ENCODE measurements around the gene TBX10.
"Not testable (repeated sequence)": the region's sequence is repeated elsewhere in the genome, so short reads cannot be mapped to it uniquely, and the experiment has no call there.

DNA sequence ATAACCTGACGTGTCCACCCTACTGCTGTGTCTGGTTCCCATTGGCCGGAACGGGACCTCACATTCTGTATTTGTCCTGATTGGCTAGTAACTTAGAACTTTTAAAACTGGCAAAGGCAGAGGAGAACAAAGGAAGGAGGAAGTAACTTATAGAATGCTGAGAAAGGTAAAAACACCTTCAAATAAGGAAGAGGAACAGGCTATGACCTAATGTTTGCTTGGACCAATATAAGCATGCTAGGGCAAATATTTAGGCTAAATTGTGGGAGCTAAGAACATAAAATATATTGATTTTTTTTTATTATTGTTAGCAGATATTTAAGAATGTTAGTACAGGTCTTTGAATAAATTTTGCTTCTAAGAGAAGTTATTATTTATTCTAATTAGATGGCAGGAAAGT lies 2.1 kb downstream of the TBX10 start:
- TF ChIP-seq, protein P1, sequence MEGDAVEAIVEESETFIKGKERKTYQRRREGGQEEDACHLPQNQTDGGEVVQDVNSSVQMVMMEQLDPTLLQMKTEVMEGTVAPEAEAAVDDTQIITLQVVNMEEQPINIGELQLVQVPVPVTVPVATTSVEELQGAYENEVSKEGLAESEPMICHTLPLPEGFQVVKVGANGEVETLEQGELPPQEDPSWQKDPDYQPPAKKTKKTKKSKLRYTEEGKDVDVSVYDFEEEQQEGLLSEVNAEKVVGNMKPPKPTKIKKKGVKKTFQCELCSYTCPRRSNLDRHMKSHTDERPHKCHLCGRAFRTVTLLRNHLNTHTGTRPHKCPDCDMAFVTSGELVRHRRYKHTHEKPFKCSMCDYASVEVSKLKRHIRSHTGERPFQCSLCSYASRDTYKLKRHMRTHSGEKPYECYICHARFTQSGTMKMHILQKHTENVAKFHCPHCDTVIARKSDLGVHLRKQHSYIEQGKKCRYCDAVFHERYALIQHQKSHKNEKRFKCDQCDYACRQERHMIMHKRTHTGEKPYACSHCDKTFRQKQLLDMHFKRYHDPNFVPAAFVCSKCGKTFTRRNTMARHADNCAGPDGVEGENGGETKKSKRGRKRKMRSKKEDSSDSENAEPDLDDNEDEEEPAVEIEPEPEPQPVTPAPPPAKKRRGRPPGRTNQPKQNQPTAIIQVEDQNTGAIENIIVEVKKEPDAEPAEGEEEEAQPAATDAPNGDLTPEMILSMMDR (IDR thresholded peaks at IDR 0.05; ENCODE audit: insufficient read depth, low read length, poor library complexity, severe bottlenecking) = not testable (repeated sequence)
- not testable (repeated sequence) for TF ChIP-seq EZH2phosphoT487 (conservative IDR thresholded peaks at IDR 0.05; ENCODE audit: low read length)
